HCT116 (cell line): ENCODE measurements around the gene COL4A4. TPM values are rescaled to one million over a fixed set of nuclear protein-coding genes. Genes with fewer than 3 reads are reported as not detected.

Experiments used
- ATAC-seq: fragments of 200-7000 bp; cut with Tn5 transposase; 2 replicates; pipeline ENCODE4 v1.9.1; 2020; ENCODE audit warnings: mild to moderate bottlenecking, moderate library complexity
- BruUV-seq: library from RNA; stranded (reverse); fragments of 400-500 nt; replicated peaks from 2 replicates; lab custom pipeline; 2021; lab: Mats Ljungman, UMichigan
- CTCF ChIA-PET: fragments of 300-600 bp; sonication (Branson Sonifier 250); formaldehyde crosslinking; loops from one replicate; lab custom pipeline; 2021; ENCODE audit warnings: antibody characterized with exemption; lab: Charles Lee
- POLR2A ChIA-PET: fragments of 300-600, 350-600 bp; sonication (Branson Sonifier 250); formaldehyde crosslinking; loops from one replicate; lab custom pipeline; 2021; ENCODE audit warnings: antibody characterized with exemption; lab: Charles Lee
- RAD21 ChIA-PET, 2 experiments: fragments of 300-600 bp; sonication (Branson Sonifier 250); formaldehyde crosslinking; loops; one replicate each; lab custom pipeline; 2023; ENCODE audit warnings: low total read pairs in 2 of 2; ENCODE audit not compliant: uncharacterized antibody in 2 of 2, unreplicated experiment in 2 of 2, low non-redundant PET in 1 of 2; lab: Charles Lee
- DNase-seq: peaks from one replicate; pipeline ENCODE4 v3.0.0-alpha.2; 2010; ENCODE audit warnings: low read depth, low spot score
- H2AFZ ChIP-seq: fragments of 200-600 bp; shearing (Covaris generic), sonication (generic); 2 replicates; pipeline ENCODE4 v1.6.1; 2017; ENCODE audit warnings: low read depth, mixed run types, mixed read lengths, antibody characterized with exemption, low read length; ENCODE audit not compliant: poor library complexity, severe bottlenecking
- H3K27ac ChIP-seq: 2 replicates; pipeline ENCODE4 v1.5.1; 2012; ENCODE audit warnings: low read depth, low read length
- H3K27me3 ChIP-seq: fragments of 200-600 bp; sonication (generic); 2 replicates; pipeline ENCODE4 v1.6.1; 2016; ENCODE audit warnings: mixed run types, low read length, mixed read lengths; ENCODE audit not compliant: insufficient read depth
- H3K36me3 ChIP-seq, 2 experiments: fragments of 200-500 bp in 1 of 2; fragments of 200-600 bp in 1 of 2; sonication (Bioruptor generic) in 1 of 2; sonication (generic) in 1 of 2; 2 replicates each; pipeline versions ENCODE4 v1.5.1 to v1.6.1; 2014 to 2016; ENCODE audit warnings: low read length in 2 of 2, inconsistent platforms in 1 of 2, mixed read lengths in 1 of 2, mixed run types in 1 of 2; ENCODE audit not compliant: insufficient read depth in 2 of 2, control insufficient read depth in 1 of 2
- H3K4me1 ChIP-seq, 2 experiments: fragments of 200-600 bp in 1 of 2; sonication (generic) in 1 of 2; 2 replicates each; pipeline versions ENCODE4 v1.5.1 to v1.6.1; 2012 to 2017; ENCODE audit warnings: low read length in 2 of 2, inconsistent platforms in 1 of 2, mild to moderate bottlenecking in 1 of 2, mixed read lengths in 1 of 2, mixed run types in 1 of 2, moderate library complexity in 1 of 2; ENCODE audit not compliant: insufficient read depth in 2 of 2, control insufficient read depth in 1 of 2
- H3K4me2 ChIP-seq: fragments of 200-600 bp; sonication (generic); 2 replicates; pipeline ENCODE4 v1.6.1; 2017; ENCODE audit warnings: mixed run types, low read length, mixed read lengths
- H3K4me3 ChIP-seq, 2 experiments: fragments of 200-600 bp in 1 of 2; sonication (generic) in 1 of 2; replicated peaks in 1 of 2; 2 replicates each; pipeline ENCODE4 v1.5.1; 2011 to 2016; ENCODE audit warnings: low read length in 2 of 2, control low read depth in 1 of 2, low read depth in 1 of 2, mild to moderate bottlenecking in 1 of 2, mixed read lengths in 1 of 2, mixed run types in 1 of 2
- H3K79me2 ChIP-seq: fragments of 200-600 bp; sonication (generic); 2 replicates; pipeline ENCODE4 v1.6.1; 2017; ENCODE audit warnings: mild to moderate bottlenecking, mixed run types, low read length, moderate library complexity, mixed read lengths; ENCODE audit not compliant: insufficient read depth
- H3K9ac ChIP-seq: fragments of 200-600 bp; sonication (generic); 2 replicates; pipeline ENCODE4 v1.6.1; 2016; ENCODE audit warnings: low read length, mixed read lengths
- H3K9me2 ChIP-seq: fragments of 200-600 bp; sonication (generic), shearing (Covaris generic); 2 replicates; pipeline ENCODE4 v1.6.1; 2017; ENCODE audit warnings: mixed run types, mild to moderate bottlenecking, moderate library complexity; ENCODE audit not compliant: insufficient read depth
- H3K9me3 ChIP-seq, 2 experiments: fragments of 200-500 bp in 1 of 2; fragments of 200-600 bp in 1 of 2; sonication (Bioruptor generic) in 1 of 2; sonication (generic) in 1 of 2; 2 replicates each; pipeline ENCODE4 v1.6.1; 2014 to 2017; ENCODE audit warnings: low read length in 2 of 2, mixed read lengths in 2 of 2, inconsistent platforms in 1 of 2, low read depth in 1 of 2, mild to moderate bottlenecking in 1 of 2, mixed run types in 1 of 2, moderate library complexity in 1 of 2; ENCODE audit not compliant: control insufficient read depth in 1 of 2, insufficient read depth in 1 of 2
- H4K20me1 ChIP-seq: fragments of 200-600 bp; sonication (generic), shearing (Covaris generic); 2 replicates; pipeline ENCODE4 v1.6.1; 2017; ENCODE audit warnings: mixed run types, mild to moderate bottlenecking, moderate library complexity; ENCODE audit not compliant: insufficient read depth
- CBX3 ChIP-seq: IDR thresholded peaks from 2 replicates; pipeline ENCODE4 v1.6.1; 2012; ENCODE audit warnings: low read depth
- CEBPB ChIP-seq: IDR thresholded peaks from 2 replicates; pipeline ENCODE4 v1.6.1; 2012; ENCODE audit warnings: low read depth
- EZH2 ChIP-seq: fragments of 200-600 bp; sonication (generic); IDR thresholded peaks from 2 replicates; pipeline ENCODE4 v1.6.1; 2017; ENCODE audit warnings: antibody characterized with exemption, mixed run types
- EZH2phosphoT487 ChIP-seq: fragments of 200-600 bp; IDR thresholded peaks from 2 replicates; pipeline ENCODE4 v1.6.1; 2018; ENCODE audit warnings: antibody characterized with exemption, borderline replicate concordance
- FOSL1 ChIP-seq: IDR thresholded peaks from 2 replicates; pipeline ENCODE4 v1.6.1; 2012; ENCODE audit warnings: low read depth
- JUND ChIP-seq: IDR thresholded peaks from 2 replicates; pipeline ENCODE4 v1.6.1; 2012
- POLR2A ChIP-seq: IDR thresholded peaks from 2 replicates; pipeline ENCODE4 v1.7.0; 2011; ENCODE audit warnings: borderline replicate concordance; ENCODE audit not compliant: insufficient read depth, insufficient read length; ENCODE audit errors: extremely low read depth
- POLR2AphosphoS5 ChIP-seq: IDR thresholded peaks from 2 replicates; pipeline ENCODE4 v1.6.1; 2011; ENCODE audit warnings: mild to moderate bottlenecking, low read depth, low read length, moderate library complexity
- SIN3A ChIP-seq: IDR thresholded peaks from 2 replicates; pipeline ENCODE4 v1.6.1; 2012; ENCODE audit warnings: low read depth
- SP1 ChIP-seq: IDR thresholded peaks from 2 replicates; pipeline ENCODE4 v1.6.1; 2012; ENCODE audit warnings: low read depth
- SRF ChIP-seq: IDR thresholded peaks from 2 replicates; pipeline ENCODE4 v1.6.1; 2012; ENCODE audit warnings: low read depth
- TCF7L2 ChIP-seq: IDR thresholded peaks from 2 replicates; pipeline ENCODE4 v1.7.0; 2011; ENCODE audit warnings: borderline replicate concordance, inconsistent platforms; ENCODE audit not compliant: insufficient read depth, insufficient read length; ENCODE audit errors: extremely low read depth
- YY1 ChIP-seq: IDR thresholded peaks from 2 replicates; pipeline ENCODE4 v1.6.1; 2011; ENCODE audit warnings: low read length, low read depth, moderate library complexity, mild to moderate bottlenecking; ENCODE audit not compliant: insufficient replicate concordance; ENCODE audit errors: extremely low read depth
- ZNF274 ChIP-seq: fragments of 200-500 bp; sonication (Bioruptor generic); IDR thresholded peaks from 2 replicates; pipeline ENCODE4 v1.6.1; 2014; ENCODE audit warnings: mild to moderate bottlenecking, low read depth, low read length, inconsistent platforms
- intact Hi-C: fragments of 100-400 bp; cut with micrococcal nuclease; formaldehyde crosslinking; loops from 2 replicates; pipeline ENCODE4 v1.10.0; 2022
- total RNA-seq: library from RNA; stranded (reverse); gene quantifications from one replicate; pipeline ENCODE4 v1.2.1, GENCODE V29; 2021; ENCODE audit not compliant: unreplicated experiment
- TF ChIP-seq, protein P1 (sequence below): IDR thresholded peaks from 2 replicates; pipeline ENCODE4 v1.6.1; 2011; ENCODE audit warnings: mild to moderate bottlenecking, low read length, moderate library complexity; ENCODE audit not compliant: insufficient replicate concordance; ENCODE audit errors: extremely low read depth
- TF ChIP-seq, protein P2 (sequence below): IDR thresholded peaks from 2 replicates; pipeline ENCODE4 v1.6.1; 2012
- TF ChIP-seq, protein P3 (sequence below): IDR thresholded peaks from 2 replicates; pipeline ENCODE4 v1.6.1; 2012

COL4A4 gene
- total RNA-seq, 1 experiment from 2014 or later: 5.9 TPM

DNA sequence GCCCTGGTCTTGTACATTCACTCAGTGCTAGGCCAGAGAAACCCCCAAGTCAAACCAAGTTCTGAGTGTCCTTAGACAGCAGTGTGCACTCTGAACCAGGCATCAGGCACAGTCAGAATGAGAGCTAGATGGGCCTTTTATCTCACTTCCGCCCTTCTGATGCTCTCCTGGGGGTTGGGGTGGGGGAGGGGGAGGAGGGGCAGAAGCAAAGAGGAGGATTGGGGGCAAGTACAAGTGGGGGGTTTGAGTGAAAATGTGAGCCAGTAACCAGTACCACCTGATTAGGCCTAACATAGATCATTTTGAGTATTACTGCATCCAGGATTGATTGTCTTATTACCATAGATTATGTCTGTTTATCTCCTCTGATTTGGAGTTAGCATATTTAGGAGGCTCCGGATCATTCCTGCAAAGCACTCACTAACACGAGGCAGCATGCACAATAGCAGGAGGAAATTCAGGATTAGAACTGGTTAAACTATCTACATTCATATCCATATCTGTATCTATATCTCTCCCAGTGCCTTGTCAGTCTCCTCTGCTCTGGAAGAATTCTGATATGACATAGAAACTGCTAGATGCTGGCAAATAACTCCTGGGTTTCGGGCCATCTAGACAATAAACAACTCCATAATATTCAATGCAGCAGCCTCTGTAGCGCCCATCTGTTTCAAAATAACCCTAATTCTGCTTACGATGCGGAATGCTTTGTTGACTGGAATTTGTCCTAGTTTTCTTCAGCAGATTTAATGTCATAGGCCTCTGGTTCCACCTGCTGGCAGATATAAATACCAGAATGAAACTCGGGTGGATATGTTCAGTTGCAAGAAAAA lies 179.0 kb downstream of the COL4A4 start (continued):
- TF ChIP-seq, protein P1, sequence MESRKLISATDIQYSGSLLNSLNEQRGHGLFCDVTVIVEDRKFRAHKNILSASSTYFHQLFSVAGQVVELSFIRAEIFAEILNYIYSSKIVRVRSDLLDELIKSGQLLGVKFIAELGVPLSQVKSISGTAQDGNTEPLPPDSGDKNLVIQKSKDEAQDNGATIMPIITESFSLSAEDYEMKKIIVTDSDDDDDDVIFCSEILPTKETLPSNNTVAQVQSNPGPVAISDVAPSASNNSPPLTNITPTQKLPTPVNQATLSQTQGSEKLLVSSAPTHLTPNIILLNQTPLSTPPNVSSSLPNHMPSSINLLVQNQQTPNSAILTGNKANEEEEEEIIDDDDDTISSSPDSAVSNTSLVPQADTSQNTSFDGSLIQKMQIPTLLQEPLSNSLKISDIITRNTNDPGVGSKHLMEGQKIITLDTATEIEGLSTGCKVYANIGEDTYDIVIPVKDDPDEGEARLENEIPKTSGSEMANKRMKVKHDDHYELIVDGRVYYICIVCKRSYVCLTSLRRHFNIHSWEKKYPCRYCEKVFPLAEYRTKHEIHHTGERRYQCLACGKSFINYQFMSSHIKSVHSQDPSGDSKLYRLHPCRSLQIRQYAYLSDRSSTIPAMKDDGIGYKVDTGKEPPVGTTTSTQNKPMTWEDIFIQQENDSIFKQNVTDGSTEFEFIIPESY: no peak
- TF ChIP-seq POLR2AphosphoS5: no peak

DNA sequence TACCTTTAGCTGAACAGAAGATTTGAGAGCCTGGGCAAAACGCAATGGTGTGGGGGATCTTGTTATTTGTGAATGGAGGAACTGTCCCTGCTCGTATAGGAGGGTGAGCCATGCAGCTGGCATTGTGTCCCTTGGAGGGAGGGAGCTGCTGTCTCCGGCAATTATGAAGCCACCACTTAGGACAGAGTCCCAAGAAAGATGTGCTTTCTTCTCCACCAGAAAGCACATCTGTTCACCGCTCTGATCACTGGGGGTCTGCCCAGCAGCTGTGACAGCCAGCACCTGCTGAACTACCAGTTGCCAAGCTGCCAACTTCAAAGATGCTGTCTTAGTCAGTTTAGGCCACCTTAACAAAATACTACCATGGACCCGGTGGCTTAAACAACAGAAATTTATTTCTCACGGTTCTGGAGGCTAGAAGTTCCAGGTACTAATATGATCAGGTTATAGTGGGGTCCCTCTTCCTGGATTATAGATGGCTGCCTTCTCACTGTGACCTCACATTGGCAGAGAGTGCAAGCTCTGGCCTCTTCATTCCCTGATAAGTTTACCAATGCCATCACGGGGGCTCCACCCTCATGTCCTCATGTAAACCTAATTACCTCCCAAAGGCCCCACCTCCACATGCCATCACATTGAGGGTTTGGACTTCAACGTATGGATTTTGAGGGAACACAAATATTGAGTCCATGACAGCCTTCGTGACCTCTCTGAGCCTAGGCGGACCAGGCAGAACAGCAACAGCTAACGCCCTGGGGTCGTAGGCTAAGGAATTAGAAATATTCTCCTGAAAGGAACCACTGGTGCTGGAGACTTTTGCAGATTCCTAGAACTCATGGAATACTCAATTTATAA lies 179.9 kb downstream of the COL4A4 start:
- RAD21 ChIA-PET: interaction anchor here in 1 of 2 experiments (0.7 kb wide), 1 partner anchor 1315 kb away, joined by 11 read pairs; no protein-coding TSS in a partner anchor
- Histone ChIP-seq H3K27me3 (no peaks in the 10 kb centered on the region), H3K79me2 (no peaks in the 10 kb centered on the region)
- TF ChIP-seq CBX3 (no peak), POLR2A (no peak), POLR2AphosphoS5 (no peak), SP1 (no peak), EZH2 (no peak), CEBPB (no peak), FOSL1 (no peak), YY1 (no peak), TCF7L2 (no peak), SIN3A (no peak), SRF (no peak), ZNF274 (no peak), EZH2phosphoT487 (no peak), JUND (no peak)
- TF ChIP-seq, protein P2, sequence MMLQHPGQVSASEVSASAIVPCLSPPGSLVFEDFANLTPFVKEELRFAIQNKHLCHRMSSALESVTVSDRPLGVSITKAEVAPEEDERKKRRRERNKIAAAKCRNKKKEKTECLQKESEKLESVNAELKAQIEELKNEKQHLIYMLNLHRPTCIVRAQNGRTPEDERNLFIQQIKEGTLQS: no peak
- TF ChIP-seq, protein P3, sequence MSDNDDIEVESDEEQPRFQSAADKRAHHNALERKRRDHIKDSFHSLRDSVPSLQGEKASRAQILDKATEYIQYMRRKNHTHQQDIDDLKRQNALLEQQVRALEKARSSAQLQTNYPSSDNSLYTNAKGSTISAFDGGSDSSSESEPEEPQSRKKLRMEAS: no peak
- TF ChIP-seq, protein P1: no peak
- TF ChIP-seq, all 23 proteins: peak for 0
- H3K9me2 ChIP-seq: no peaks in the 10 kb centered on the region
- H3K4me2 ChIP-seq: no peak overlapping the region
- peaks cover 48 to 55% of the 10 kb centered on the region in 2 experiments for H3K4me1 ChIP-seq
- H3K36me3 ChIP-seq: no peaks in the 10 kb centered on the region
- no peak for DNase-seq
- H3K9me3 ChIP-seq: no peaks in the 10 kb centered on the region
- no peaks in the 10 kb centered on the region for H4K20me1 ChIP-seq
- intact Hi-C loops: loop anchor here (2.0 to 10.0 kb wide), 3 partner anchors 769 to 1097 kb away; no protein-coding TSS in a partner anchor
- POLR2A ChIA-PET: interaction anchor here (0.7 to 1.5 kb wide), 3 partner anchors 144 to 430 kb away, joined by 3 to 6 read pairs (median 5); no protein-coding TSS in a partner anchor
- H3K27ac ChIP-seq: peak overlapping the region; percentile 33
- no peak overlapping the region for H3K4me3 ChIP-seq
- BruUV-seq: no TSS peak
- CTCF ChIA-PET: interaction anchor here (0.6 to 1.2 kb wide), 2 partner anchors 166 to 1319 kb away, joined by 4 read pairs; no protein-coding TSS in a partner anchor
- H2AFZ ChIP-seq: no peak overlapping the region
- no peak for ATAC-seq
- 0 out of 2 replicates have a peak overlapping the region, but pooled peaks have one; percentile 10 for H3K9ac ChIP-seq
